GM21786 (cell line): ENCODE data around the gene ATP2B1.
"Not testable (repeated sequence)": the region's sequence is repeated elsewhere in the genome, so short reads cannot be mapped to it uniquely, and the experiment has no call there.

Source experiments
- ATAC-seq: cut with Tn5 transposase; IDR thresholded peaks from one replicate; pipeline ENCODE4 v1.9.1; 2021; ENCODE audit not compliant: unreplicated experiment

The ATP2B1 gene

DNA sequence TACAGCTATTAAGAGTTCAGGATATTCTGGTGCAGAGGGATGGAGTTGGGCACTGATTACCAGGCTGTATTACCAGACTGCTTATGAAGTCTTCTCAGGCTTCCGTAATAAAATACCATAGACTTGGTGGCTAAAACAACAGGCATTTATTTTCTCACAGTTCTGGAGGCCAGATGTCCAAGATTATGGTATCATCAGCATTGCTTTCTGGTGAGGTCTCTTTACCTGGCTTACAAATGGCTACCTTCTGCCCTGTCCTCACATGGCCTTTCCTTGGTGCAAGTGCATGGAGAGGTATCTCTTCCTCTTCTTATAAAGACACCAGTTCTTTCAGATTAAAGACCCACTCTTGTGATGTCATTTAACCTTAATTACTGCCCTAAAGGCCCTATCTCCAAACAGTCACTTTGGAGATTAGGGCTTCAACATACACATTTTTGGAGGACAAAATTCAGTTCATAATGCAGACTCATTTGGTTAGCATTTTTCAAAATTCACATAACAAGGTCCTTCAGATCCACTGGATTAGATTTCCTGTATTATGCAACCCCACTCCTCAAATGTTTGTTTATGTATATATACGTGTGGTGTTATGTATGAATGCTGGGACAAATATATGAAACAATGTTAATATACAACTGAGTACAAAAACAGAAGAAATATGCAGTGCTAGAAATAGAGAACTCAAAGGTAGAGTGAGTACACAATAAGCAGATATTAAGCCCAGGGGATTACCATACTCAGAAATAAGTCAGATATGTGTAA is 9.3 kb upstream of the ATP2B1 start:
- no peak for ATAC-seq

DNA sequence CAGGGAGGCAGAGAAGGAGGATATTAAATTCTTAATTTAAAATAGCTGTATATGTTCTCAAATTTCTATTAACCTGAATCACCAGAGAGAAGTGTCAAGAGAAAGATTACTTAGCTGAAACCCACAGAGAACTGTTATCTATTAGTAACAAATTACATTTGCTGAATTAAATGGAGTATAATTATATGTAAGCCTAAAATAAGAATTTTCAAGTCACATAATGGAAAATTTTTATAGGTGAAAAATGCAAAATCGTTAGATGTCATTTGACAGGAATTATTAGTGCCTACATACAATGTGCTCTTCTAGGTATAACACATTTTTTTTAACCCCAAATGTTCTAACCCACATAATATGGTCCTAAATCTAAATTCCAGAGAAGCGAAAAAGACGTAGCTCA is 4.1 kb upstream of the ATP2B1 start:
- ATAC-seq: no peak

DNA sequence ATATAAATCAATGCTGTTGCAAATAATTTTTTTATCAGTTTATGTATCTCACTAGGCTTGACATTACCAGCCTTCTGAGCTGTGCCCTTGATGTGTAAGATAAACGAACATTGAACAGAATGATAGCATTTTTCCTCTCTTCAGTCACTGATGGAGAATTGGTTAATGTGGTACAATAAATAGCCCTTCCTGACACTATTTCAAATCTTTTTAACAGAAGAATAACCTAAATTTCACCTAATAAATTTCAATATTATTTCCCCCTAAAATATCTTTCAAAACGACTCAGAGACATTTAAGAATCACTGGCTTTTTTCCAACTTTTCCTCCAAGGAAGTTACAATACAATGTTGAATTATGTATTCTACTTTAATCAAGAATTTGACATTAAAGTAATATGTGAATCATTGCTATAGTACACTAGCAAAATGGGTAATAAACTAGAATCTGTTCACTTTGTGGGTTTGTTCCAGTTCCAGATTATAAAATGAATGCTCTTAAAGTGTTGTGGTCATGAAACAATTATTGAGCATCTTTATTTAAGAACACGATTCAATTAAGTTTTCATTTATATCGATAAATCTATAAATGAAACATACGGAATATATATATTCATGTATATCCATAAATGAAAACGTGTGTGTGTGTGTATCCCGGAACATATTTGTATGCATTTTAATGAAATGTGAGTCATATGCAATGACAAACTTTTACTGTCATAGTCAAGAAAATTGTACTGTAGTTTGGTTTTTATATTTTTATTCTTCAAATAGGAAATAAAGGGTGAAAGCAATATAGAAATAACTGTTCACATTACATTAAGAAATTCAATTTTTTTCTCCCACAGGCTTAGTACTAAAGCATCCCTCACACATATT is 2.5 kb upstream of the ATP2B1 start:
- ATAC-seq: no peak

DNA sequence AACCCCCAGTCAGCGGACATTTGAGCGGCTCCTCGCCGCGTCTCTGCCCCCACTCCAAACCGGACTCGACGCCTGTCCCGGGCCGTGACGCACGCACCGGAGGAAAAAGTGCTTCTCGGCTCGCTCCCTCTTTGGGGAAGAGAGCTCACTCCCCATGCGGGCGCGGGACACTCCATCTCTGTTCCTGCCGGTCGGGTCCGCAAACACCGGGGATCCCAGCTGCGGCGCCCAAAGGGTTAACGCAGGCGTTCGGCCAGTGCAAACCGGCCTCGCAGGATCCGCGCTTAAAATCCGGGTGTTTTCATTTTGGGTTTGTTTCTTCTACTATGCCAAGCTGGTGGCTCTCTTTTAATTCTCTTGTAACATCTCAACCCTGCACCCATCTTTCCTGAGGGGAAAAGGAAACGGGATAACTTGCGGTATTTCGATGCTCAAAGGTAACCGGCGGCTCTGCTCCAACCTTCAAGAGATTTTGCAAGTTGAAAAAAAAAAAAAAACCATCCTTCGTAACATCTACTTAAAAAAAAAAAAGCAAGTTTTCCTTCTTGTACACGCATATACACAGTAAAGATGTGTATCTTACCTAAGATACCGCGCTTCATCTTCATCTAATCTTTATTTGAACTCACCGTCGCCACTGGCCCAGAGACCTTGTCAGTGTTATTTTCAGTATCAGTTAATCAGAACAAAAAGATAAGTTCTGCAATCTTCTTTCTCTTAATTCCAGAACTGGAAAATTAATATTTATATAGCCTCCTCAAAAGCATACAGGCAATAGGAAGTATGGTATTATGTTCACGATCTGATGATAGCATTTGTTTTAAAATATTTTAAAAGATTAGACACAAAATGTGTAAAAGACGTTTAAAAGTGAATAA is 1.6 kb upstream of the ATP2B1 start:
- ATAC-seq: peak; percentile 11

DNA sequence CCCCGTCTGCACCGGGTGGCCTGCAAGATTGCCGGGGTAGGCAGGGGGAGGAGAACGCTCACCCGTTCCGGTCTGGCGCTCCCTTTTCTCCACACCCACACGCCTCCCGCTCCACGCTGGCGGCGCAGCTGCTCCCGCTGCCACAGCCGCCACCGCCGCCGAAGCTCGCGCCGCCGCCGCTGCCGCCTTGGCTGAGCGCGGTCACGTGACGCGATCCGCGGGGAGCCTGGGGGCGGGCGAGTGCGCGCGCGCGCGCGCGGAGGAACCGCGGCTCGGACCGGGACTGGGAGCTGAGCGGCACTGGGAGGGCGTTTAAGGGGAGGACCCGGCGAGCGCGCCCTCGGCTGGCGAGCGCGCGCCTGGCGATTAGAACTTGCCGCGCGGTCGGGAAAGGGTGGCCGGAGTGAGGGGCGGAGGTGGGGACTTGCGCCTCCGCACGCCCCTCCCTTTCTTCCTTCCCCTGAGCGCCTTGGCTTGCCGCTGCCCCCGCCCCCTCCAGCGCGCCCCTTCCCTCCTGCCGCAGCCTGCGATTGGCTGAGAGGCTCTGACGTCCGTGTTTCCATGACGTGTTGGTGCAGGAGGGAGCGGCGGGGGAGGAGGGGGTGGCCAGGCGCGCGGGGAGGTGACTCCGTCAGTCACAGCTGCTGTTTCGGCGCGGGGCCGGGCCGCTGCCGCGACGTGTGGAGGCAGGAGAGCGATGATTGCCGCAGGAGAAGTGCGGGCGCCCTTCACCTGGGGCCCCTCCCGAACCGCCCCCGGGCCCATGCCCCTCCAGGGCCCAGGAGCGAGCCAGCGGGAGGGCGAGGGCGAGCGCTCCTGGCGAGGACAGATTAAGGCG is 738 bp upstream of the ATP2B1 start:
- peak; percentile 61 for ATAC-seq

DNA sequence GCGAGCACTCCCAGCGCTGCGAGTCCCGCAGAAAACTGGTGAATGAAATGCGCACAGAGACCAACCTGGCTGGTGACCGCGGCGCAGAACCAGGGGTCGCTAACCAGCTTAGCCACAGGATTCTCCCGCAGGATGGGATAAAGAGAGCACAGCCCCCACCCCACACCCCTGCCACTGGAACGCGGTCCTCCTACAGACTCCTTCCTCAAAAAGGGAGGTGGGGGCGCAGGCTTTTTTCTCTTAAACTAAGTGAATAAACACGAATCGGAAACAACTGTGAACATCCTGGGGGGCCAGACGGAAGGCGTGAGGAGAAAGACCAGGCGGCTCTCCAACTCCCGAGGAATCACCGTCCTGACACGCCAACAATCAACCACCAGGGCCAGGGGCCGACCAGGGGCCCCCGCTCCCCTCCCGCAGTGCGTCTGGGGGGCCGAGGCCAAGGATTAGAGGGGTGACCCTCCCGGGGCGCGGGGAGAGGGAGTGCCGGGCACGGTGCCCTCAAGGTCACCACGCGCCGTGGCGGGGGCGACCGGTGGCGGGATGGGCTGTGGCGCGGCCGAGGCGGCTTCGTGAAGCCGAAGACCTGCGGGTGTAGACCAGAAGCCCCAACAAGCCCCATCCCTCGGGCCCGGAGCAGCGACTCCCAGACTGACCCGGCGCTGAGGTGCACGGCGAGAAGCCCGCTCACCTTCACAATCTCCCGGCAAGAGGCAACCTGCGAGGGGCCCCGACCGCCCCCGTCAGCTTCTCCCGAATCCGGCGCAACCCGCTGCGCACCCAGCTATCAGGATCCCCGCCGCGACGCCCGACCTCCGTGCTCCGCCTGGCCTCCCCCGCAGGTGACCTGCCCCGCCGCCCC is 704 bp downstream of the ATP2B1 start:
- no peak for ATAC-seq

DNA sequence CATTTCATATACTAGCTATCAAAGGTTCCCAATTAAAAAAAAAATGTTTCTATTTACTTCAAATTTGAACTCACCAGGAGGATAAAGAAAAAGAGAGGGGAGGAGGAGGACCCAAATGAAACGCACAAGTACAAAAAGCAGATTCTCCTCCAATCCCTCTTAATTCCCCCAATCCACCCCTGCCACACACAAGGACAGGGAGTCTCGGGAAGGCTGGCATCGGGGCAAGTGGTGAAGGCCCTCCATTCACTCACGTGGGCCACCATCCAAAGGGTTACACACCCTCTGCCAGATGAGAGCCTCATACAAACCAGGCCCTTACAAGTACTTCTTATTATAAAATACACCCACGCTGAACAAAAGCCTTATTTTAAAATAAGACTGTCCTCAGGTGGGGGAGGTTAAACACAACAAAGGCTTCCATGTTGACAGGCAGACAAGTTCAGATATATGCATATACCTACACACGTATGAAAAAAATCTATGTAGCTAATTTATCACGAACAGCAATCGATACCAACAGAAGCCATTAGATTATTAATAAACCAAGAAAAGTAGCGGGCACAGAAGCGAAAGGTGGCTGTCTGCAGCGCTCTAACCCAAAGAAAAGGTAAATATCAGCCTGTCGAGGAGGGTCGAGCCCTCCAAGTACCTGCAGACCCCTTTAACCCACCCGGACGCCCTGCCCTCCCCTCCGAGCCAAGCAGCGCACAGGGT is 1.5 kb downstream of the ATP2B1 start:
- no peak for ATAC-seq

DNA sequence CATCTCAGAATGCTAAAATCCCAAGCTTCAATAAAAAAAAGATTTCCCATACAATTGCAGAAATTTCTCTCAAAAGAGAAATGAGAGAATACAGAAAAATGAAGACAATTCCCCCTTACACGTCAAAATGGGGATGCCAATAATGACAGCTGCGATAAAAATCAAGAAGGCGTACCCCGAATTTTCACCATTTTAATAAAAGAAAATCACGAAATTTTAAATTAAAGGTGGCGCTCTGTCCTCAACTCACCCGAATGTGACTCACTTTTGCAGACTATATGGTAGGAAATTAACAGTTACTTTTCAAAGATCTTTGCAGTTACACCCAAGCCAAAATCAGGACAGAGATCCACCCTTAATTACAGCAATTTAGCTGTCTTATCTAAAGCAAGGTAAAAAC is 2.1 kb downstream of the ATP2B1 start:
- ATAC-seq: no peak

DNA sequence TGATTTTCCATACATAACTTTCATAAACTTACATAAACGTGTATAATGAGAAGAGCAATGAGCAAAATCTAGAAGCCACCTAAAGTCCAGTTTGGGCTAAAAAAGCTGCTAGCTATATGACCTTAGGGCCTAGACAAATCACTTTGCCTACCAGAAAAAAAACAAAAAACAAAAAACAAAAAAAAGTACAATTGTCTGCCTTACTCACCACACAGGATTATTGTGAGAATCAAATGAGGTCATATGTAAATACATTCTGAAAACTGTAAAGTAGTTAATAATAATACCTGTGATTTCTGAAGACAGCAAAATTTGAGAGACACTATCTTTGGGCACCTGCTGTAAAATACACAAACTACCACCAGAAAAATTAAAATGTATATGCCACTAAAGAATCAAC is 4.2 kb downstream of the ATP2B1 start:
- ATAC-seq: no peak

DNA sequence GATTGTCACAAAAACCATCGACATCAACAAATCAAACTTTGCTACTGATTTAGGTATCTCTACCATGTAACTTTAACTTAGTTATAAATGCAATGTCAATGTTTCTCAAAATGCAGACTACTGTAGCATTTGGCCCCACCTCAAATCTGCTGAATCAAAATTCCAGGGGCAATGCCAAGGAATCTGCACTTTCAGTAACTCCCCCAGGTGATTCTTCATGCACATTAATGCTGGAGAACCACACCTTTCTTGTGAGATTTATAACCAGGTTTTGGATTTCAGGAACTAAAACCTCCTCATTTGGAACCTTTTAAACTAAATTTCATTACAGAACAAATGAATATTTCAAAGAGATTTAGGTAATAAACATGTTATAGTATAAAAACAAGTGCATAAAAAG is 4.9 kb downstream of the ATP2B1 start:
- no peak for ATAC-seq

DNA sequence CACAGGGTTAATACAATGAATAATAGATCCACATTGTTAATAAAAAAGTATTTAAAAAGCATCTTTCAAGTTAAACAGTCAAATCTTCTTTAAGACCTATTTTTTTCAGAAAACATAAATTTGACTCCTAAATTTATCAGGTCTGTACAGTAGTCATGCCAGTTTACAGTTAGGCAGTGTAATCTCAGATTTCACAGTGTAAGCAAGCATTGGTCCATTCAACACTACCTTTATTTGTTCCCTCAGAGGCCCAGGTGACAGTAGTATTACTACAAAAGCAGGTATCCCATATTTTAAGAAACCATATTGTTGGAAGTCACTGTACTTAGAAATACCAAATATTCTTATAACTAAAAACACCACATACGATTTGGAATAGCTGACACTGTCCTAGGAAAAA is 6.1 kb downstream of the ATP2B1 start:
- ATAC-seq: no peak

DNA sequence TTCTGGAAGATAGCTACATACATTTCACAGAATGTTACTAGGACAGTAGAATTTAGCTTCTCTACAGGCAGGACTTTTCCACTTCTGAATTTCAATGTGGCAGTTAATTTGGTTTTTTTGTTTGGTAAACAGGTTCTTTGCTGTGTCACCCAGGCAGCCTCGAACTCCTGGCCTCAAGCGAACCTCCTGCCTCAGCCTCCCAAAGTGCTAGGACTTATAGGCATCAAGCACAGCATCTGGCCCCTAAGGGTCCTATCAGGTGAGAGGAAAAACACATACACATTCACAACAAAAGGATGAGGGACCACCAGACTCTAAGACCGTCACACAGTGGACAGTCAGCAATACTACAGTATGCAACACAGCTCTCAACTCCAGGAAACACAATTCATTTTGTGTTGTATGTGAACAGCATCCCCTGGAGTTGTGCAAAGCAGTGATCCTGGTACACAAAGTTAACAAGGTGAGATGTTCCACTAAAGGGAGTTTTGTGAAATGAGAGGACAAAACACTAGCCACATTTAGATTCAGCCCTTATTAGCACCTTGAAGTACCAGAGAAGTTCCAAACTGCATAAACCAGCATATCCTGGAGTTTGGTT is 6.9 kb downstream of the ATP2B1 start:
- ATAC-seq: no peak

DNA sequence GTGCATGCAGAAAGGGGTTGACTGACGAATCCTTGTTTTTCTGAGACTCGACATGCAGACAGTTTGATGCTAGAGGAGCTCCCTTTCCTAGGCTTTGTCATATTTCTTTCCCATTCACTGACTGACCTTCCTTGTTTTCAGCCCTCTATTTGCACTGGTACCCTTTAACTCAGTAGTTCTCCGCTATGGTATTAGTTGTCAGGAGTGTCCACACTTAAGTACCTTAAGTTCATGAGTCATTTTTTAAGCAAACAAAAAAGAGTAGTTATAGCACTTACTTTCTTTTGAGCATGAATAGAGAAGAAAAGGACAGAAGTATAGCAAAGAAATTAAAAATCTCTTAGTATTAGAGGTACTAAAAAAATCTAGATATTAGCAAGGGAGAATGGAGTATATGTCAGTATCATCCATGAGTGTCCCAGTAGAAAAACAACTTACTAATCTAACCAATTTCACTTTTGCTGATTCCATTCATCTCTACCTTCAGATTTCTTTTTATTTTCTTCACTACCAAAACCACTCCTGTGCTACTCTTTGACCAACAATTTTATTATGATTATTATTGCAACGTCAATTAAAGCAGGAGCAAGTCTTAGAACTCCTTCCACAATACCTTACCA is 8.3 kb downstream of the ATP2B1 start:
- ATAC-seq: no peak

DNA sequence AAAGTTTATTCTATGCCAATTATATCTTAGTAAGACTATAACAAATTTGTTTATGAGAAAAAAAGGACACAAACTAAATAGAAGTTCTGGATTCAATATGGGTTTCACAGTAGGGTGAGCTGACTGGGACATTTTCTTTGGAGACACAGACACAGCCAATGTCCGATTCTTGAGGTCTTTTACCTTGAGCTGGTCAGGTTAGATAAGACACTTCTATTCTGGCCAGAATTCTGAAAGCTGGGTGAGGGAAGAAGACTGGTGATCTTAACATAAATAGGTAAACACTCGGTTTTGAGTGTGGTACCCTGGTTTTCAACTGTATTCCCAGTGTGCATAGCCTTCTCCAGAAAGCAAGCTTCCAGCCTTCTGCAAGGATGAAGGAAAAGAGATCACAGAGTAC is 10.0 kb downstream of the ATP2B1 start:
- ATAC-seq: no peak

DNA sequence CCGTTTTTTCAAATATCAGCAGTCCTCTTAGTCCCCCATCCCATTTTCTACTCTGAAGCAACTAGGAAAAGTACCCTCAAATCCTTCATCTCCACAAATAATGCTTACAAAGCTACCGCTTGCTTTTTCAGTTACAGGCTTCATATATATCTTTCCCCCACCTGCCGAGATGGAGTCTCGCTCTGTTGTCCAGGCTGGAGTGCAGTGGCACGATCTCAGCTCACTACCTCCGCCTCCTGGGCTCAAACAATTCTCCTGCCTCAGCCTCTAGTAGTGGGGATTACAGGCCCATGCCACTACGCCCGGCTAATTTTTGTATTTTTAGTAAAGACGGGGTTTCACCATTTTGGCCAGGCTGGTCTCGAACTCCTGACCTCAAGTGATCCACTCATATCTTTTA is 10.9 kb downstream of the ATP2B1 start:
- ATAC-seq: not testable (repeated sequence)

DNA sequence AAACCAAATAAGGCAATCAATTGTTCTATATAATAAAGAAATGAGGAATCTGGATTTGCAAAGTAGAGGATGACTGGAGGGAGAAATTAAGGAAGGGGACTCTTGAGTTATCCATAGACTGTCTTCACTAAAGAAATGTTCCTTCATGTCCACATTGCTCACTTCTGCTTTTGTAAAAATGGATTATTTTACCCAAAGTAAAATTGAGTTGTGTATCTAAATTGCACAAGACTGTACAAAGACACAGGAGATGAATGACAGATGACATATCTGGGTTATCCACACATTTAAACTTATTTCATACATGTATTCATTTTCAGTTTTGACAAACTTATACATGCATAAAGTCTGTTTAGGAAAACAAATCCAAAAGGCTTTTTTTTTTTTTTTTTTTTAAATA is 11.3 kb downstream of the ATP2B1 start:
- ATAC-seq: no peak

DNA sequence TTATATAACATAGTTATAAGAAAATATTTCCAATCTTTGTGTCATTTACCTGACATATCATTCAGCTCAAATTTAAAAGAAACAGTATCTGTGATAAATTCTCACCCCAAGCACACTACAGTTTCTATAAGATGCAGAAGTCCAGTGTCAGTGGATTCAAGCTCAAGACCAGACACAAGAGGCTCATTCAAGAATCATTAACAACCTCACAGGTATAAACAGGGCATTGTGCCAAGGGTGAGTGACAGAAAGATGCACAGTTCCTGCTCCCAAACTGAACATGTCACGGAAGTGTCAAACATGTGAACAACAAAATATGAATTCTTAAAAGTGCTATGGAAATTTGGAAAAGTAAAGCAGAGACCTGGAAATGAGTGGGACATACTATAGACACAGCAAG is 12.8 kb downstream of the ATP2B1 start:
- no peak for ATAC-seq

DNA sequence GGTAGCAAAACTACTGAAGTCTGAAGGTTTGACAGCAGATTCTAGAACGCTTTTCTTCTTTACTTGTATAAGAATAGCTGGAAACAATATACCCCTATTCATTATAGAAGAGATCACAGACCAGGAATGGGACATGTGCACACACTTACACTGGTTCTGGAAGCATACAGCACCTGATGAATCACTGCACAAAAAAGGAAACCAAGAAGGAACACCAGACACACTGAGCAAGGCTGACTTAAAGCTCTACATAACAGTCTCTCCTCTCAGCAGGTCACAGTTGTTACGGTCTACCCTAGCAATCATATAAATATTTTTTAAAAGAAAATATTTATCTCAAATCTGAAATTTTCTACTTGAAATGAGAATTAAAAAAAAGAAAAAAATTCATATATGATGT is 13.5 kb downstream of the ATP2B1 start:
- ATAC-seq: no peak
